IMR-90 (cell line): ENCODE data around the gene ACVR1B. TPM values are rescaled to one million over a fixed set of nuclear protein-coding genes. Genes with fewer than 3 reads are reported as not detected.

ENCODE experiments used
- ATAC-seq: fragments of 200-7000 bp; cut with Tn5 transposase; 2 replicates; pipeline ENCODE4 v1.9.1; 2020; ENCODE audit warnings: low read depth, mild to moderate bottlenecking, moderate library complexity
- BruUV-seq: library from RNA; stranded (reverse); fragments of 400-500 nt; replicated peaks from 2 replicates; lab custom pipeline; 2021; lab: Mats Ljungman, UMichigan
- CTCF ChIA-PET: fragments of 300-600 bp; formaldehyde crosslinking; extraction: SDS; loops from one replicate; lab custom pipeline; 2021; ENCODE audit warnings: antibody characterized with exemption; lab: Yijun Ruan, JAX
- POLR2A ChIA-PET: fragments of 300-600 bp; sonication (Branson Sonifier 250); formaldehyde crosslinking; loops from one replicate; lab custom pipeline; 2022; ENCODE audit warnings: antibody characterized with exemption; ENCODE audit not compliant: unreplicated experiment; lab: Charles Lee
- DNase-seq: peaks from one replicate; pipeline ENCODE4 v3.0.0; 2013
- H2AFZ ChIP-seq: replicated peaks from 2 replicates; pipeline ENCODE3; 2013; ENCODE audit warnings: low read length, mild to moderate bottlenecking; ENCODE audit not compliant: poor library complexity
- H2AK5ac ChIP-seq: 2 replicates; pipeline ENCODE4 v1.6.1; 2013; ENCODE audit warnings: low read depth, low read length, inconsistent platforms
- H2AK9ac ChIP-seq: replicated peaks from 2 replicates; pipeline ENCODE3; 2013; ENCODE audit warnings: mild to moderate bottlenecking, low read depth, low read length, moderate library complexity; ENCODE audit not compliant: poor library complexity
- H2BK120ac ChIP-seq: 2 replicates; pipeline ENCODE4 v1.6.1; 2013; ENCODE audit warnings: low read depth, low read length, inconsistent platforms
- H2BK15ac ChIP-seq: 3 replicates; pipeline ENCODE4 v1.6.1; 2013; ENCODE audit warnings: low read depth, low read length, inconsistent platforms
- H2BK20ac ChIP-seq: 2 replicates; pipeline ENCODE4 v1.6.1; 2013; ENCODE audit warnings: low read depth, mild to moderate bottlenecking, inconsistent platforms, low read length, moderate library complexity
- H2BK5ac ChIP-seq: 2 replicates; pipeline ENCODE4 v1.6.1; 2013; ENCODE audit warnings: mild to moderate bottlenecking, low read depth, low read length, inconsistent platforms; ENCODE audit not compliant: poor library complexity, severe bottlenecking
- H3K14ac ChIP-seq: replicated peaks from 2 replicates; pipeline ENCODE4 v1.6.1; 2013; ENCODE audit warnings: low read depth, low read length, inconsistent platforms
- H3K18ac ChIP-seq: 2 replicates; pipeline ENCODE4 v1.6.1; 2013; ENCODE audit warnings: low read depth, low read length, control low read depth
- H3K23ac ChIP-seq: 2 replicates; pipeline ENCODE4 v1.6.1; 2013; ENCODE audit warnings: low read depth, low read length, inconsistent platforms
- H3K27ac ChIP-seq: 2 replicates; pipeline ENCODE4 v1.5.1; 2013; ENCODE audit warnings: mild to moderate bottlenecking, control low read depth, low read length; ENCODE audit not compliant: insufficient read depth
- H3K27me3 ChIP-seq: 2 replicates; pipeline ENCODE4 v1.6.1; 2013; ENCODE audit warnings: low read length; ENCODE audit not compliant: control insufficient read depth, insufficient read depth
- H3K36me3 ChIP-seq: 2 replicates; pipeline ENCODE4 v1.6.1; 2013; ENCODE audit warnings: low read length, mixed read lengths; ENCODE audit not compliant: control insufficient read depth, insufficient read depth
- H3K4ac ChIP-seq: 2 replicates; pipeline ENCODE4 v1.6.1; 2013; ENCODE audit warnings: low read depth, low read length, inconsistent platforms
- H3K4me1 ChIP-seq: 2 replicates; pipeline ENCODE4 v1.6.1; 2013; ENCODE audit warnings: low read length, mixed read lengths; ENCODE audit not compliant: control insufficient read depth, insufficient read depth
- H3K4me2 ChIP-seq: 2 replicates; pipeline ENCODE4 v1.6.1; 2013; ENCODE audit warnings: low read depth, mild to moderate bottlenecking, control low read depth, low read length, moderate library complexity
- H3K4me3 ChIP-seq: 2 replicates; pipeline ENCODE4 v1.5.1; 2013; ENCODE audit warnings: low read depth, mild to moderate bottlenecking, control low read depth, low read length, moderate library complexity; ENCODE audit not compliant: insufficient read depth
- H3K56ac ChIP-seq: 2 replicates; pipeline ENCODE4 v1.6.1; 2013; ENCODE audit warnings: low read length, inconsistent platforms; ENCODE audit not compliant: insufficient read depth; ENCODE audit errors: extremely low read depth
- H3K79me1 ChIP-seq, 2 experiments: 2 replicates each; pipeline ENCODE4 v1.6.1; 2013; ENCODE audit warnings: low read length in 2 of 2, inconsistent platforms in 1 of 2, low read depth in 1 of 2
- H3K9ac ChIP-seq: 2 replicates; pipeline ENCODE4 v1.6.1; 2013; ENCODE audit warnings: low read depth, low read length, control low read depth
- H3K9me1 ChIP-seq: 2 replicates; pipeline ENCODE4 v1.6.1; 2013; ENCODE audit warnings: low read length, inconsistent platforms; ENCODE audit not compliant: insufficient read depth
- H3K9me3 ChIP-seq: 2 replicates; pipeline ENCODE4 v1.6.1; 2013; ENCODE audit warnings: low read length; ENCODE audit not compliant: control insufficient read depth, insufficient read depth
- H4K20me1 ChIP-seq: 2 replicates; pipeline ENCODE4 v1.6.1; 2013; ENCODE audit warnings: low read length, inconsistent platforms; ENCODE audit not compliant: insufficient read depth
- H4K5ac ChIP-seq: 2 replicates; pipeline ENCODE4 v1.6.1; 2013; ENCODE audit warnings: mild to moderate bottlenecking, low read depth, low read length, control low read depth
- H4K8ac ChIP-seq, 2 experiments: 2 replicates each; pipeline ENCODE4 v1.6.1; 2013; ENCODE audit warnings: low read depth in 2 of 2, low read length in 2 of 2, control low read depth in 1 of 2, inconsistent platforms in 1 of 2
- H4K91ac ChIP-seq: 2 replicates; pipeline ENCODE4 v1.6.1; 2013; ENCODE audit warnings: low read depth, low read length, inconsistent platforms; ENCODE audit not compliant: insufficient read depth
- BHLHE40 ChIP-seq: fragments of 150-350 bp; IDR thresholded peaks from 2 replicates; pipeline ENCODE4 v1.6.1; 2016; ENCODE audit warnings: mild to moderate bottlenecking, low read depth, low read length
- CEBPB ChIP-seq: IDR thresholded peaks from 2 replicates; pipeline ENCODE4 v1.6.1; 2012; ENCODE audit warnings: low read depth, low read length, improper control_type of control experiment
- MAFK ChIP-seq: IDR thresholded peaks from 2 replicates; pipeline ENCODE4 v1.6.1; 2012; ENCODE audit warnings: low read depth, low read length, improper control_type of control experiment
- MAZ ChIP-seq: IDR thresholded peaks from 2 replicates; pipeline ENCODE4 v1.6.1; 2012; ENCODE audit warnings: low read depth, mild to moderate bottlenecking, low read length, improper control_type of control experiment, moderate library complexity, borderline replicate concordance
- MXI1 ChIP-seq: IDR thresholded peaks from 2 replicates; pipeline ENCODE4 v1.6.1; 2012; ENCODE audit warnings: low read depth, mild to moderate bottlenecking, low read length, moderate library complexity, borderline replicate concordance
- NFE2L2 ChIP-seq: fragments of 150-350 bp; IDR thresholded peaks from 2 replicates; pipeline ENCODE4 v1.6.1; 2016; ENCODE audit warnings: low read depth, mild to moderate bottlenecking, low read length
- POLR2A ChIP-seq: IDR thresholded peaks from 2 replicates; pipeline ENCODE4 v1.6.1; 2012; ENCODE audit warnings: mild to moderate bottlenecking, low read depth, low read length
- RAD21 ChIP-seq: IDR thresholded peaks from 2 replicates; pipeline ENCODE4 v1.6.1; 2012; ENCODE audit warnings: low read length, improper control_type of control experiment
- RFX5 ChIP-seq: IDR thresholded peaks from 2 replicates; pipeline ENCODE4 v1.8.0; 2012; ENCODE audit warnings: low read depth, mild to moderate bottlenecking, low read length, moderate library complexity
- USF2 ChIP-seq: fragments of 150-350 bp; IDR thresholded peaks from 2 replicates; pipeline ENCODE4 v1.6.1; 2017; ENCODE audit warnings: mild to moderate bottlenecking, antibody characterized with exemption, low read length, low read depth
- WGBS, 2 experiments: methylation state at CpG; one replicate each; pipeline versions ENCODE4 v1.1.5 to v1.1.7; 2013; ENCODE audit warnings: missing lambda C conversion rate in 2 of 2; ENCODE audit not compliant: insufficient read length in 1 of 2; ENCODE audit errors: extremely low coverage in 2 of 2; 5-methylcytosine and 5-hydroxymethylcytosine counted together
- dilution Hi-C: fragments of 300-500 bp; cut with HindIII; formaldehyde crosslinking; loops from one replicate; pipeline ENCODE4 v1.14.3; 2018; ENCODE audit warnings: low sequenced_read_pairs; ENCODE audit not compliant: unreplicated experiment
- in situ Hi-C: fragments of 300-500 bp; cut with MboI; formaldehyde crosslinking; loops from 3 replicates; pipeline ENCODE4 v1.14.3; 2019; ENCODE audit warnings: low sequenced_read_pairs, inconsistent platforms, mixed read lengths
- intact Hi-C: fragments of 100-400 bp; cut with micrococcal nuclease; formaldehyde crosslinking; loops from 2 replicates; pipeline ENCODE4 v1.10.0; 2022
- polyA plus RNA-seq, 3 experiments: library from polyadenylated mRNA; depleted of rRNA; stranded (reverse); fragments of >200 nt; gene quantifications; 2 replicates each; pipeline ENCODE4 v1.2.3, GENCODE V29; 2012; ENCODE audit warnings: low replicate concordance in 1 of 3
- total RNA-seq: library from RNA; depleted of rRNA; stranded (reverse); fragments of >200 nt; gene quantifications from 2 replicates; pipeline ENCODE4 v1.2.3, GENCODE V29; 2012
- TF ChIP-seq, protein P1 (sequence below): fragments of 150-350 bp; IDR thresholded peaks from 2 replicates; pipeline ENCODE4 v1.6.1; 2016; ENCODE audit warnings: low read depth, mild to moderate bottlenecking, low read length, moderate library complexity, borderline replicate concordance
- TF ChIP-seq, protein P2 (sequence below): conservative IDR thresholded peaks from 2 replicates; pipeline ENCODE4 v1.5.1; 2012; ENCODE audit warnings: mild to moderate bottlenecking, low read depth, low read length, improper control_type of control experiment

ACVR1B gene
- total and polyA plus RNA-seq, 2 of the 4 experiments (the other 2 are of a cell fraction), result 5.7 to 13.6 TPM

- H3K14ac ChIP-seq, result no peak overlapping the region
- no peak overlapping the region for H3K4me2 ChIP-seq
- H3K4ac ChIP-seq, result no peak overlapping the region
- peaks cover 14% of the 10 kb centered on the region for H3K4me1 ChIP-seq
- no peak overlapping the region for H3K9ac ChIP-seq
- no peak overlapping the region for H2BK120ac ChIP-seq
- H3K18ac ChIP-seq, result no peak overlapping the region
- ChIA-PET POLR2A (no interaction called here), CTCF (interaction anchor here (0.7 kb wide), 1 partner anchor 63 kb away, joined by 3 read pairs; no protein-coding TSS in a partner anchor)
- no peak overlapping the region for H4K91ac ChIP-seq
- no peak overlapping the region for H2BK15ac ChIP-seq
- dilution Hi-C loops (loop anchor here (25.0 kb wide), 1 partner anchor 96 kb away; no protein-coding TSS in a partner anchor), in situ Hi-C loops (no loop called here), intact Hi-C loops (no loop called here)
- H2AK5ac ChIP-seq, result no peak overlapping the region
- no peak overlapping the region for H4K5ac ChIP-seq
- H3K27me3 ChIP-seq, result no peaks in the 10 kb centered on the region
- no peak for ATAC-seq
- H3K79me1 ChIP-seq, result peaks cover 42 to 88% of the 10 kb centered on the region in 2 experiments
- peaks cover 48% of the 10 kb centered on the region for H4K20me1 ChIP-seq
- no peak overlapping the region for H3K23ac ChIP-seq
- BruUV-seq, result no TSS peak
- no peak for DNase-seq
- no peak overlapping the region for H3K27ac ChIP-seq
- no peak overlapping the region for H2AFZ ChIP-seq
- H2AK9ac ChIP-seq, result no peak overlapping the region
- no peak overlapping the region for H3K56ac ChIP-seq
- peaks cover 14% of the 10 kb centered on the region for H3K9me1 ChIP-seq
- WGBS, 2 experiments, result 100% methylated on average over 4 of the region's 13 CpGs; no CpG with 5 or more reads in 1 of the 2 experiments
- H2BK20ac ChIP-seq, result no peak overlapping the region
- no peaks in the 10 kb centered on the region for H3K9me3 ChIP-seq
- TF ChIP-seq MAFK, result no peak
- no peak for TF ChIP-seq RAD21
- TF ChIP-seq NFE2L2, result no peak
- no peak for TF ChIP-seq CEBPB
- no peak for TF ChIP-seq MXI1
- no peak for TF ChIP-seq BHLHE40
- TF ChIP-seq RFX5, result no peak
- TF ChIP-seq USF2, result no peak
- no peak for TF ChIP-seq POLR2A
- no peak for TF ChIP-seq MAZ
- TF ChIP-seq, protein P1, sequence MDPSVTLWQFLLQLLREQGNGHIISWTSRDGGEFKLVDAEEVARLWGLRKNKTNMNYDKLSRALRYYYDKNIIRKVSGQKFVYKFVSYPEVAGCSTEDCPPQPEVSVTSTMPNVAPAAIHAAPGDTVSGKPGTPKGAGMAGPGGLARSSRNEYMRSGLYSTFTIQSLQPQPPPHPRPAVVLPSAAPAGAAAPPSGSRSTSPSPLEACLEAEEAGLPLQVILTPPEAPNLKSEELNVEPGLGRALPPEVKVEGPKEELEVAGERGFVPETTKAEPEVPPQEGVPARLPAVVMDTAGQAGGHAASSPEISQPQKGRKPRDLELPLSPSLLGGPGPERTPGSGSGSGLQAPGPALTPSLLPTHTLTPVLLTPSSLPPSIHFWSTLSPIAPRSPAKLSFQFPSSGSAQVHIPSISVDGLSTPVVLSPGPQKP, result no peak
- TF ChIP-seq, protein P2, sequence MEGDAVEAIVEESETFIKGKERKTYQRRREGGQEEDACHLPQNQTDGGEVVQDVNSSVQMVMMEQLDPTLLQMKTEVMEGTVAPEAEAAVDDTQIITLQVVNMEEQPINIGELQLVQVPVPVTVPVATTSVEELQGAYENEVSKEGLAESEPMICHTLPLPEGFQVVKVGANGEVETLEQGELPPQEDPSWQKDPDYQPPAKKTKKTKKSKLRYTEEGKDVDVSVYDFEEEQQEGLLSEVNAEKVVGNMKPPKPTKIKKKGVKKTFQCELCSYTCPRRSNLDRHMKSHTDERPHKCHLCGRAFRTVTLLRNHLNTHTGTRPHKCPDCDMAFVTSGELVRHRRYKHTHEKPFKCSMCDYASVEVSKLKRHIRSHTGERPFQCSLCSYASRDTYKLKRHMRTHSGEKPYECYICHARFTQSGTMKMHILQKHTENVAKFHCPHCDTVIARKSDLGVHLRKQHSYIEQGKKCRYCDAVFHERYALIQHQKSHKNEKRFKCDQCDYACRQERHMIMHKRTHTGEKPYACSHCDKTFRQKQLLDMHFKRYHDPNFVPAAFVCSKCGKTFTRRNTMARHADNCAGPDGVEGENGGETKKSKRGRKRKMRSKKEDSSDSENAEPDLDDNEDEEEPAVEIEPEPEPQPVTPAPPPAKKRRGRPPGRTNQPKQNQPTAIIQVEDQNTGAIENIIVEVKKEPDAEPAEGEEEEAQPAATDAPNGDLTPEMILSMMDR, result no peak
- H2BK5ac ChIP-seq, result no peak overlapping the region
- H3K36me3 ChIP-seq, result peaks cover 7% of the 10 kb centered on the region
- no peak overlapping the region for H4K8ac ChIP-seq
- H3K4me3 ChIP-seq, result no peak overlapping the region
These were observed 7.0 kb downstream of the ACVR1B start for GRCh38 chr12:51958542-51958941.
